Hematopoietic multipotent progenitor cell treated with erythropoietin and hydrocortisone succinate and interleukin-3 and kit ligand, for 17 days (in vitro differentiated cells): ENCODE measurements around the gene GPC5.
"Not testable (repeated sequence)": the region's sequence is repeated elsewhere in the genome, so short reads cannot be mapped to it uniquely, and the experiment has no call there.

ENCODE experiments used
- DNase-seq: peaks from one replicate; pipeline ENCODE4 v3.0.0-alpha.2; 2015; ENCODE audit warnings: low spot score

The GPC5 gene

DNA sequence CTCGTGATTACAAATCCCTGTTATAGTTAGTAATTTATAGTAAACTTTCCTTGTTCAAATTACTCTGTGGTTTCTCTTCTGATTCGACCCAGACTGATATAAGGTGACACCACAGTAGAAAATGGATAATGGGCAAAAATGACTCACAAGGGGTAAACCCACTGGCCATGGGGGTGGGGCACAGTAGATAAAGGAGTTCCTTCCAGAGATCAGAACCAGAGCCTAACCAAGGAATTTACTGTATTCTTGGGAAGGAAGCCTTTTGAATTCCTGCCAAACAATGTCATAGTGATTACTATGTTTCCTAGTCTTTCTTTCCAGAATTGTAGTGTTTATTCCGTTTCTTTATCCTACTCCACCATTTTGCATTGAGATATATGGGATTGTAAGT is 29.0 kb upstream of the GPC5 start:
- DNase-seq, result no peak

DNA sequence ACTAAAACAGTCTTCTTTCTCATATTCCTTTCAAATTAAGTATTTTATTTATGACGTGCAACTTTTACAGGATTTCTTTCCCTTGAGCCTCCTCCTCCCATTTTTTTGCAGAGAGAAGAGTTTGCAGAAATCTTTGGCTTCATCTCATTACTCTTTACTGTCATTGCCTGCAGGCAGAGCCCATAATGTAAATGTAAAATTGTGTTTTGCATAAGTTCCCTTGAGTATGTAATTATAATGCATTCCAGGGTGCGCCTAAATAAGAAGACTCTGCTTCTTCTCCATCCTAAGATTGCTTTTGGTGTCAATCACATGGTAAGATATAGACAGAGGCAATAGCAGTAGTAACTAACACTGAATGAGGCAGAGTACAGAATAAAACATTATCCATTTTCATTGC is 27.9 kb upstream of the GPC5 start:
- DNase-seq, result no peak

DNA sequence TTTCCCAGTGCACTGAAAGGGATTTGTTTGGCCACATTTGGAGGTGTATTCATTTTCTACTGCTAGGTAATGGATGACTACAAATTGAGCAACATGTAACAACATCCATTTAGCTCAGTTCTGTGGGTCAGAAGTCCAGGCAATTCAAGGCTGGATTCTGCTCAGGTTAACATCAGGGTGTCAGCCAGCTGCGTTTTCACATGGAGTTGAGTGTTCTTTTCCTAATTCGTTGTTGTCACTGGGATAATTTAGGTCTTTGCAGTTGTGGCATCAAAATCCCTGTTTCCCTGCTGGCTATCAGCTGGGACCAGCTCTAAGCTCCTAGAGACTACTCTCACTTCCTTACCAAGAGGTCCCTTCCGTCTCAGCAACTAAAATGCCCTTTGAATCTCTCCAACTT is 25.5 kb upstream of the GPC5 start:
- no peak for DNase-seq

DNA sequence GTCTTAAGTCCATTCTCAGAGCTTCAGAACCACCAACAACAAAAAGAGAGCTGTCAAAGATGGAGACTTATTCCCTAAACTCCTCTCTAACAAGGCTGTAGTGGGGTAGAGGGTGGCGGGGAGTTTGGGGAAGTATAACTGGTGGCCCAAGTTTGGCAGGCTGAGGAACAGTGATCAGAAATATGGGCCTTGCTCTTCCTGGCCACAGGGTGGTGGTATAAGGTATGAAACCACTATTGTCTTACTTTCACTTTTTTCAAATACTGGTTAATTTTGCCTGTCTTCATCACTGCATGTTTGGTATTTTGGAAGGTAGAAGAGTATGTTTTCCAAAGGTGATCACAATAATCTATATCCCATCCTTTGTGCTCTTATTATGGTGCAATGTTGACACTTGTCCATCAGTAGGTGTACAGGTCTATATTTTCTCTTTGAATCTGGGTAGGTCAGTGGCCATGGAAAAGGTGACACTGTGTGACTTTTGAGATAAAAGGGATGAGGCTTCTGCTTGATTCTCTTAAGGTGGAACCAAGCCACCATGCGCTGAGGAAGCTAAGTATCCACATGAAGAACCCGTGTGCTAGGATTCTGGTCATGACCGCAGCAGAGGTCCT is 23.2 kb upstream of the GPC5 start:
- DNase-seq, result no peak

DNA sequence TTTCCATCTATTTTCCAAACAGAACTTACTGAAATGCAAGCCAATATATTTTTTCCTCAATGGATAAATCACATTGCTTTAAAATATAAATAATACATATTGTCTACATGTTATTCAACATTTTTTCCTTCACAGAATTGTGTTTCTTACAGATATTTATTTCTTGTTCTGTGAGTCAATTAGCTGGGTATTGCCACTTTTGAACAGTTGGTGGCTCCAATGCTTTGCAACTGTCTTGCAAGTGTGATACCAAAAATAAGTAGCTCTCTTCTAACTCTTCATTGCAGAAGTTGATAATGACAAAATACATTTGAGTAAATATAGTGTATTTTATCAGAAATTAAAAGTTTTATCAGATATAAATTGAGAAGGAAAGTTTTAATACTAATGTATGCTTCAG is 17.1 kb upstream of the GPC5 start:
- DNase-seq, result no peak

DNA sequence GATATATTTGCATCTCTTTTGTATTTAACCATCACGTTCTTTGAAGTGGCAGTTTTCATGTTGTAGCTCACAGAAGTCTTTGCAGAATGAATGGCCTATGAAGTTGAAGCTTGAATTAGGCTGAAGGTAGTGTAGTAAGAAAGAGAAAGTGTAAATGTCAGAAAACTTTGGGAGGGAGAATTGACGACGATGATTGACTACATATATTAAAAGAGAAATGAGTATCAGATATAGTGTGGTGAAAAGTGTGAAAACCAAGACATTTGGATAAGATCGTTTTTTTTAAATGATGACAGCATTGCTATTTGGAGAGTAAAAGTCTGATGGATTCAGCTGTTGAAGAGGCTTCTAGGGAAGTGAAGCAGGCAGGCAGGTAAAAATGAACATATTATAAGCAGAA is 14.6 kb upstream of the GPC5 start:
- DNase-seq, result no peak

DNA sequence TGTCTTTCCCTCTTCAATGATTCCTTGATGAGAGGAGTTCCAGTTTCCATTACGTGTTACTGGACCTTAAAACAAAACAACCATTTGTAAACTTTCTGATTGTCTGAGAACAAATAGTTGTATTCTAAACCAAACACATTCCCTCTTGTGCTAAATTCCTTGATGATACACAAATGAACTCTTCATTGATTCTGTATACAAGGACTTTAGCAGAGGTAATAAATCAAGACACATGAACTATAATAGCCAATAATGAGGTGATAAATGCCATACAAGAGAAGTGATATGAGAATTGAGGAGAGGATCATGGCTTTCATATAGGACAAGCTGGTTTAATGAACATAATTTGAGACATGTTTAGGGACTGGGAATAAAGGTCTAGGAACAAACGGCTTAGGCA is 13.5 kb upstream of the GPC5 start:
- DNase-seq, result no peak

DNA sequence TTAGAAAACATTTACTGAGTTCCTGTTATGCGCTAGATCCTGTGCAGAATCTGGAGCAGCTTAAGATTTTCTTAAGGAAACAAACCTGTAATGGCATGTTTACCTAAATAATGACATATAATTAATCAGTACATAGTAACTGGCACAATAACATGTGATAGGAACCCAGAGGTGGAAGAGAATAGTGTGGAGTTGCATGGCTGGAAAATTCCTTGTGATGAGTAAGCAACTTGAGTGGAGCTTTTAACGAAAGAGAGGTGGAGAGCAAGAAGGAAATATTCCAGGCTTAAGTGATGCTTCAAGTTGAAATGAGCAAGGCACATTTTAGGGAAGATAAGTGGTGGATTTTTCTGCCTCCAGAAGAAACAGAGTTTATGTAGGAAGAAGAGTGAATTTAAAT is 9.2 kb upstream of the GPC5 start:
- DNase-seq, result no peak

DNA sequence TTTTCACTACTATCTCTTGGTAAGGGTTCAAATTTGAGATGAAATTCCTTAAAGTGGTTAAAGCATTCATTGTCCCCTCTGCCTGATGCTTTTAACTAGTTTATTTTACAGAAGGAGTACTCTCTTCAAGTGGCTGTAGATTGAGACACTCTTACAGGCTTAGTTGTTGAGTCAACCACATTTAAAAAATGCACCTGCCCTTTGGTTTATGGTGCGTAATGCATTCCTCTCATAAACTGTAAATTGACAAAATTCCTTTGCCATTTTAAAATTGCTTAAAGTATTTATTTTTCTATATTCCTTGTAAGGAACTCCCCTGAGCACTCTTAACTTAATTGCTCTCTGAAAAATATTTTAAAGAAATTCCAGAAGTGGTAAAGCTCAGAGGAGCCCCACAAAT is 826 bp upstream of the GPC5 start:
- DNase-seq, result no peak

DNA sequence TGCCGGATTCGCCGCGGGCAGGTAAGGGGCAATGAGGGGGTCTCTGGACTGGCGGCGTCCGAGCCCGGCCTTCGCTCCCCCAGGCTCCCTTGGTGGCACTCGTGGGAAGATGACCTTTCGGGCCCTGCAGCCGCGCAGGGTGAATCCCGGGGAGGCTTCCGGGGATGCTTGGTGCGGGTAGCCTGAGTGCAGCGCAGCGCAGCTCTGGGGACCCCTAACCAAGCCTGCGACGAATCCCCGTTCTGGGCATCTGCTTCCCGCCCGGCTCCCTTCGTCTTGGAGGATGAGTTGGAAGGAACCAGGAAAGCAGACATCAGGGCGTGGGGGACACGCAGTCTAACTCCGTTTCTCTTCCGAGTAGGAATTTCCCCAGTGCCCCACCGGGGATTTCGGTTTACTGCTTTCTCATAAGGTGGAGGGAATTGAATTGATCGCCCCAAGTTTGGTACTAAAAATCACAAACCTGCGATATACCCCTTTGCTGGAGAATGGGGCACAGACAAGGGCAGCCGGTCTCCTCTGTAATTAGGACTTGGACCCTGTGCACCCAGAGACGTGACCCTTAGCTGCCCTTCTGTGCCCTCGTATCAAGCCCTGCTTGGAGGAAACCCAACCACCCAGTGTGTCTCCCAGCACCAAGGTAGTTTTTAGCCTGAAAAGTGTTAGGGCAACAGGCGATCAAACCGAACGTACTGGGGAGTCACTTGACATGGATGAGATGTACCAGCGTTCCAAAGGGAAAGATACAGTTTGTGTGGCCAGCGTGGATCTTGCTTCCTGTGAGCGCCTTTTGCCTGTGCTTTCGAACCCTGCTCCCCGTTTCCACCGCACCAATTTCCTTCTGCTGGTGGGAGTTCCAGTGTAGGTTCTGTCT is 1.0 kb downstream of the GPC5 start:
- DNase-seq, result no peak

DNA sequence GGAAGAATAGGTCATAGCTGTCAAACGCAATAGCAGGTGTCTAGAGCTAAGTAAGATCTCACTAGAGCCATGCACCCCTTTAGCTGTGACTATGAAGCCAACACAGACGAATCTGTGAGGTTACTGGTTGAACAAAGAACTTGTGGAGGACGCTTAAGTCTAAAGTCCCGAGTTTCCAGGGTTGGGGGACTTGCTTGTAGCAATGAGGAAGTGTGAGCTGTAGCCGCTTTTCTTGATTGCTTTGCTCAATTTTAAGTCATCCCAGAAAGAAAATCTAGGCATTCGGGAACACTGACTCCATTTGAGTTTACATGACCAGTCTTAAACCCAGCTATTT is 1.6 kb downstream of the GPC5 start:
- no peak for DNase-seq

DNA sequence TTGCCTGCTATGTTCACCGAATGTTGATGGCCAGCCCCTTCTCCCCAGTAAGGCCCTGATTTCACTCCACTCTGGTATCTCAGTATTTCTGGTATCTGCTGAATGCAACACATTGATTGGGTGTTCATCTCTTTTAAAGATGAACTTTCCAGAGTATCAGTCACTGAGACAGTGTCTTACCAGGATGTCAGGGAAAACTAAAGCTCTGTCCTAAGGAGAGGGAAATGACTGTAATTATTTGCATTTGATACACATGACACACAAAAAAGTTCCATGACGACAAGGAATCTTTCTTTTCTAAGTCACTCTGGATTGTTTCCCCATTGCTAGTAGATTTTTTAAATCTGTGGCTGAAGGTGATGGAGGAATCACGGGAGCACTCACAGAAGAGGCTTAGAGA is 2.2 kb downstream of the GPC5 start:
- no peak for DNase-seq

DNA sequence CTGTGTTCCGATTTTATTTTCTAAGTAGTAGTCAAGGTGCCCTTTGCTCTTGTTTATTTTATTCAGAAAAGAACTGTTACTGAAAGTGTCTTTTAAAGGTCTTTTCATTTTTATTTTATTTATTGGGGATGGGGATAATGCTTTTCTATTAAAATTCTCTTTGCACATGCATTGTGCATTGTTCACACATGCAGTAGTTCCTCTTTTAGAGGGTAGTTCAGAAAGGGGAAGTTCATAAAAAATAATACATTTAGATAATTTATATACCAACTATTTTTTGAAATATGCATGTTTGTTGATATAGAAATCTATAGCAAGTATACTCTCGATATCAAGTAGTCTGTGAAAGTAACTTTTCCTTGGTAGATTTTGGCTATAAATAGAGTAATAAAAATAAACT is 3.5 kb downstream of the GPC5 start:
- DNase-seq, result no peak

DNA sequence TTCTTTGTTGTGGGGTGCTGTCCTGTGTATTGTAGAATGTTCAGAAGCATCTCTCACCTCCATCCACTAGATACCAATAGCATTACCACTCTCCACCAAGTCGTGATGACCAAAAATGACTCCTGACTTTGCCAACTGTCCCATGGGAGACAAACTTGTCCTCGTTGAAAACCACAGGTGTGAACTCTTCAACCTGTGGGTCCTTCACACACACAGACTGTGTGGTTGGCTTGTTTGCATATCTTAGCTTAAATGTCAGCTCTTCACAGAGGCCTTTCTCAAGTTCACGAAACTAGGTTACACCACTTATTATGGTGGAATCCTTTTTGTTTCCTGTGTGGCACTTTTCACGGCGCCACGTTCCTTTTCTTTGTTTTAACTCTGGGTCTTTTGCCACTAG is 6.8 kb downstream of the GPC5 start:
- DNase-seq, result no peak

DNA sequence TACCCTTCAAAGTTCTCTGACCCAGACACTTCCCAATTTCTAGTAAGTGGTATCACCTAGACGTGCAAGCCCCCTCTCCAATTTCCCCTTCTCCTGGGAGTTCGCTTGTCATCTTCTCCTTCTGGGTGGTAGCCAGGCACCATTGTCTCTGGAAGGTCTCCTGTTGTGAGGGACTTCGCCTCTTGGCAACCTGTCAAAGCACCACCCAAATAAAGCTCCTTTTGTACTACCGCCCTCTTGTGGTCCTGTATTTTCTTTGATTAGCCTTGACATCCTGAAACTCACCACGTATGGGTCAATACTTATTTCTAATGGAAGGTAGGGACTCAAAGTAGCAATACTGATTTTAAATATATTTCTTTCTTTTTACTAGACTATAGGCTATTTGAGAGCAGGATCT is 8.2 kb downstream of the GPC5 start:
- DNase-seq, result peak; percentile 38

DNA sequence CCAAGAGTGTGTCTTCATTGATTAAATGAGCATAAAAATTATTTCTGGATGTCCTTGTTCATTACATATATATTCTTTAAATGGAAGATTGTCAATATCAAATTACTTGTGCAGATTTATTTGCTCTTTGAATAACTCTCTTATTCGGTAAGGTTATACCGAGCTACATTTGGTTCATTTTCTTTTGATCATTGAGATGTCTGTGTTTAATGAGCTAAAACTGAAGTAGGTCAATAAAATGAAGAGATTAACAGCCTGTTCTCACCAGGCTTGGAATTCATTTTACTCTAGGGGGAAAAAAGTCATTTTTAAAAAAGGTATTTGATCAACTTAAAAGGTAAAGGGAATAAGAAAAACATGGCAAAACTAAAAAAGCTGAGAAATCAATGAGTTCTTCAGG is 10.6 kb downstream of the GPC5 start:
- DNase-seq, result no peak

DNA sequence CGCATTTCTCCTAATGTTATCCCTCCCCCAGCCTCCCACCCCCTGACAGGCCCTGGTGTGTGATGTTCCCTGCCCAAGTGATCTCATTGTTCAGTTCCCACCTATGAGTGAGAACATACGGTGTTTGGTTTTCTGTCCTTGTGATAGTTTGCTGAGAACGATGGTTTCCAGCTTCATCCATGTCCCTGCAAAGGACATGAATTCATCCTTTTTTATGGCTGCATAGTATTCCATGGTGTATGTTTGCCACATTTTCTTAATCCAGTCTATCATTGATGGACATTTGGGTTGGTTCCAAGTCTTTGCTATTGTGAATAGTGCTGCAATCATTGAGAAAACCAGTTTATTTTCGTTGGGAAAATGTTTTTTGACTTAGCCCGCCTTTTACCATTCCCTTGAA is 18.2 kb downstream of the GPC5 start:
- not testable (repeated sequence) for DNase-seq

DNA sequence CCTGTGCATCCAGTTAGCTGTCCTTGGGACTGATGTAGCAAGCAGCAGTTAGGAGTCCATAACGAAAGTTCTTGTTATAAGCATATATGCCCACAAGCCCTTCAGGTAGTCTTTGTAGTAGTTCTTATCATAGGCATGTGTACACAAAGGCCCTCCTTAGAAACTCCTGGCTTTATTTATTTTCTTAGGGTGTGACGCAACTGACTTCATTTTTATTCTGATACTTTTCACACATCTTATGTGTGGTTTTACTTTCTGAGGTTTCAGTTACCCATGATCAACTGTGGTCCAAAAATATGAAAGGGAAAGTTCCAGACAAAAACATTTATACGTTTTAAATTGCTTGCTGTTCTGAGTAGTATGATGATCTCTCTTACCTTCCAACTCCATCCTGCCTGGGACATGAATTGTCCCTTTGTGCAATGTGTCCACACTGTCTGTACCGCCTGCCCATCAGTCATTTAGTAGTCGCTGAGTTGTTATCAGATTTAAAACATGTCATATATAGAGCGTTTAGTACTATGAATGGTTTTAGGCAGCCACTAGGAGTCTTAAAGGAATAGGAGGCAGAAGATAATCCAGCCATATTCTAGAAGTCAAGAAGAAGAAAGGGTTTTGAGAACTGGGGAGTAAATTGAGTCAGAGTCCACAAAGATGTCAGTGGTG is 19.4 kb downstream of the GPC5 start:
- DNase-seq, result no peak

DNA sequence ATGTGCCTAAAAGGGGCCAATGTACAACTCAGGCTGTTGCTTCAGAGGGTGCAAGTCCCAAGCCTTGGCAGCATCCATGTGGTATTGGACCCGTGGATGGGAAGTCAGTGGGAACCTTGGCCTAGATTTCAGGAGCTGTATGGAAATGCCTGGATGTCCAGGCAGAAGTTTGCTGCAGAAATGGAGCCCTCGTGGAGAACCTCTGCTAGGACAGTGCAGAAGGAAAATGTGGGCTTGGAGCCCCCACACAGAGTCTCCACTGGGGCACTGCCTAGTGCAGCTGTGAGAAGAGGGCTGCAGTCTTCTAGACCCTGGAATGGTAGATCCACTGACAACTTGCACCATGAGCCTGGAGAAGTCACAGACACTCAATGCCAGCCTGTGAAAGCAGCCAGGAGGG is 28.5 kb downstream of the GPC5 start:
- no peak for DNase-seq

DNA sequence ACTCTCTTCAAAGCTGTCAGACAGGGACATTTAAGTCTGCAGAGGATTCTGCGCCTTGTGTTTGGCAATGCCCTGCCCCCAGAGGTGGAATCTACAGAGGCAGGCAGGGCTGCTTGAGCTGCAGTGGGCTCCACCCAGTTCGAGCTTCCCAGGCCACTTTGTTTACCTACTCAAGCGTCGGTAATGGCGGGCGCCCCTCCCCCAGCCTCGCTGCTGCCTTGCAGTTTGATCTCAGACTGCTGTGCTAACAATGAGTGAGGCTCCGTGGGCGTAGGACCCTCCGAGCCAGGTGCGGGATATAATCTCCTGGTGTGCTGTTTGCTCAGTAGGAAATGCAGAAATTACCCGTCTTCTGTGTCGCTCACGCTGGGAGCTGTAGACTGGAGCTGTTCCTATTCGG is 40.3 kb downstream of the GPC5 start:
- DNase-seq, result not testable (repeated sequence)

DNA sequence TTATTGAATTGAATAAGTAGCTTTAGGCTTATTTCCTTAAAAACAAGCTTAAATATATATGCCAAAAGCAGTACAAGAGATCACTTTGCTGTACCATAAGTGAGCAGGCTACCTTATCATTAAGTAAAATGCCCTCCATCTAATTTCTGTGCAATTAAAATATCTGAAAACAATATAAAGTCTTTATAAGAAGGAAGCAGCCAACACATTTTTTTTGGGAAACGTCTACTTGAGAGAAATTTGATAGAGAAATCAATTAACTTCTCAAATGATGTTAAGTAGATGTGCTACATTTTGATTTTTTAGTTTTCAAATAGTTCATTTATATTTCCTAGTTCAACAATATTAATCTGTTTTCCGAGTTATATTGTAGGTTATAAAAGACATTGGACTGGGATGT is 52.5 kb downstream of the GPC5 start:
- DNase-seq, result no peak

DNA sequence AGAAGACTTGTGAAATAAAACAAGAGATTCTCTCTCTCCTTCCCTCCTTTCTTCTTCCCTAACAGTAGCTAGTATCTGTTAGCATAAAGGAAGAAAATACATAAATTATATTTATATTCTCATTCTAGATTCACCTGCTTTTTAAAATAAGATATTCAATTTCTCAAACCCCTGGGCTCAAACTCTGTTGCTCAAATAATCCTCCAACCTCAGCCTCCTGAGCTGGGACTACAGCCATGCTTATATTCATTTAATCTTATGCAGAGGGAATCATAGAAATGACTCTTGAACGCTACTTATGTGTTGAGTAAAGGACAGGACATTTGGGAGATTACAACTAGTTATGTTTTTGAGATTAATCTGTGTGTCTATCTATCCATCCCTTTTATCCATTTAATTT is 56.2 kb downstream of the GPC5 start:
- DNase-seq, result no peak

DNA sequence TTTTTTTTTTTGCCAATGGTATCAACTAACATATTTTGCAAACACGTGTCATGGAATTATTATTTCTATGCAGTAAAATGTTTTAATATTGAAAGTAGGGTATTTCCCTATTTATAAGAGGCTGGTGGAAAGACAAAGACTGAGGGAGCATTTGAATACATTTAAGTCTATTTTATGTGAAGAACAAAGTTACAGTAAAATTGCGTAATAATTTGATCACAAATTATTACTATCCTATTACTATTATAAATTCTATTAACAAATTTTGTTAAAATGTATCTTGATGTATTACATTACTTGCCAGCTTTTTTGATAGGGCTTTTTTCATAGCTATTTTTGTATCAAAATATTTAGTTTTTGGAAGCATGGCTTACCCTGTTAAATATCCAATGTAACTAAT is 58.4 kb downstream of the GPC5 start:
- DNase-seq, result no peak

DNA sequence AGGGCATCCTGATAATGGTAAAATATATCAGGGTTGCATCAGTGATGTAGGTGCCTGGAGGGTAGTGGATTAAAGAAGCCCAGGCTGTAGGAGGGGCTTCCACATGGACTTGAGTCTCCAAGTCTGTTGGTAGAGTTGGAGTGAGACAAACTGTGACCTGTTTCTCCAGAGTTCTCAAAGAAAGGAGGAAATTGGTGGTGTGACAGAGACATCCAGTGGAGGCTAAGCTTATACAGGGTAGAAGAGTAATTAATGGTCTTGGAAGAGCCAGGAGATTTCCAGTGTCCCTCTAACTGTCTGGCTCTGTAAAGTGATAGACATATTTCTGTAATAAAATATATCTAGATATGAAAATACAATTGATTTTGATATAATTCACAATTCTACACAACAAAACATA is 61.1 kb downstream of the GPC5 start:
- DNase-seq, result no peak
